Activated naive CD4-positive, alpha-beta T cell treated with Interleukin-2 at 50 U/mL for 16 hours (primary cell): ENCODE measurements around the gene RPP21.

Experiments
- DNase-seq: peaks from one replicate; pipeline ENCODE4 v3.0.0-alpha.2; 2020

Gene RPP21

DNA sequence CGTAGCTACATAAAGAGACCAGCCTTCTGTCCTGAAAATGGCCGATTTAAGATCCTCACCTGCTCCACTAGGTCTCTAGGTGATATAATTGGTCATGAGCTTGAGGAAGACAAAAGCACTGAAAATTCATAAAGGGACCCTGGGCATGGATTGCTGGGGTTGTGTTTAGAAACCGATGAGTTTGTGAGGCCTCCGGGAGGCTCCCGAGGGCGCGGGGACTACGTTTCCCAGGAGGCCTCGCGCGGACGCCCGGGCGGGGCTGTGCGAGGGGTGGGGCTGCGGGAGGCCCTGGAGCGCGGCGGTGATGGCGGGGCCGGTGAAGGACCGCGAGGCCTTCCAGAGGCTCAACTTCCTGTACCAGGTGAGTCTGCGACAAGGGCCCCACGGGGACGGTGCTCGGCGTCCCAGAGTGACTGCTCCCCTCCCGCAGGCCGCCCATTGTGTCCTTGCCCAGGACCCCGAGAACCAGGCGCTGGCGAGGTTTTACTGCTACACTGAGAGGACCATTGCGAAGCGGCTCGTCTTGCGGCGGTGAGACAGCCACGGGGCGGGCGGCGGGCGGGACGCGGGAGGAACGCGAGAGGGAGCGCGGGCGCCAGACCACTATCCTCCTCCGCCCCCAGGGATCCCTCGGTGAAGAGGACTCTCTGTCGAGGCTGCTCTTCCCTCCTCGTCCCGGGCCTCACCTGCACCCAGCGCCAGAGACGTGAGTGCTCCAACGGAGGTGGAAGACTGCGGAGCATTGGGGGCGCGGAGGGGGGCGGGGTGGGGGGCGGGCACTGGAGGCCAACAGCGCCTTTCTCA, at the start of gene RPP21:
TSS of gene RPP21 (plus strand) at position 289 of the 804 bp plus-strand sequence. CDS start at position 305, 16 bp downstream.
- peak; percentile 90 for DNase-seq

DNA sequence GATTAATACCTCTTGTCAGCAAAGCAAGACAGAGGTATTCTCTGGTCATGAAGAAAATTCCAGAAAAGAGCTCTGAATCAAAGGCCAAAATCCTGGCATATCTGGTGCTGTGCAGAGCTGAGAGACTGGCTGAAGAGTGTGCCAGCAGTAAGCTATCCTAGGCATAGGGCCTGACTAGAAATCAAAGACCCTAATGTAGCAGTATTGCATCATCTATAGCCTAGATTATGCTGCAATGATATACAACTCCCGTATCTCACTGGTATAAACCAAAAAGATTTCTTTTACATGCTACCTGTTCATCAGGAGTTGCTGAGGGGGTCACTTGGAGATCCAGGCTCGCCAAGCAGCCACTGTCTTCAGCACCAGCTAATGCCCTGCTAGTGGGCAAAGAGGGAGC, 49.1 kb upstream of the RPP21 start:
- DNase-seq = no peak

DNA sequence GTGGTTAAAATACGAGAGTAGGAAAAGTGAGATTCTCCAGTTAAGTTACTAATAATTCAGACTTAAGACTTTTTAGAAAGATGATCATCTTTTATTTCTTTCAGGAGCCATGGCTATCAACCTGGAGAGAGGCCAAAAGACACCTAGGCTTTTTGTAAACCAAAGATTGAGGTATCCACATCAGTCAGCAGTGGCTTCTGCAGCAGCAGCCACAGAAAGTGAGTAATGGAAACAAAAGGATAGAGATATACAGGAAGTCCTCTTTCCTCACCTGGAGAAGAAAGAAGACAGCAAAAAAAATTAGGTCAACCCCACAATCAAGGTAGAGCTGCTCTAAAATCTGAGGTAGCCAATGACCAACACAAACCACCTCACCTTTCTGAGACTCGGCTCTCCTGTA, 41.0 kb upstream of the RPP21 start:
- DNase-seq = no peak

DNA sequence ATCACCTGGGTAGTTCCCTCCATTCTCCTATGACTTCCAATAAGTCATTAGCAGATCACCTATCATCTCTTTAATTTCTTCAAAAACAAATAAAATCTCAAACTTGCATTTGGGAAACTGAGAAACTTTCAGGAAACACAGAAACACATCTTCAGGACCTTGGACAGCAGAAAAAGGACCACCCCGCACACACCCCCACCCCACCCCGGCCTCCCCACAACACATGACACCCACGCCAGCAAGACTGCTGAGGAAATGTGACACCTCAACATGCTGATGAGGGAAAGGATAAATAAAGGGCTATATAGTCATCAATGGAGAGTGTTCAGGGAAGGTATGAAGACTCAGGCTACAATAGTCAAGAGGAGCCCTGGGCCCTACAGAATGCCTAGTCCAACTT, 33.9 kb upstream of the RPP21 start:
- no peak for DNase-seq

DNA sequence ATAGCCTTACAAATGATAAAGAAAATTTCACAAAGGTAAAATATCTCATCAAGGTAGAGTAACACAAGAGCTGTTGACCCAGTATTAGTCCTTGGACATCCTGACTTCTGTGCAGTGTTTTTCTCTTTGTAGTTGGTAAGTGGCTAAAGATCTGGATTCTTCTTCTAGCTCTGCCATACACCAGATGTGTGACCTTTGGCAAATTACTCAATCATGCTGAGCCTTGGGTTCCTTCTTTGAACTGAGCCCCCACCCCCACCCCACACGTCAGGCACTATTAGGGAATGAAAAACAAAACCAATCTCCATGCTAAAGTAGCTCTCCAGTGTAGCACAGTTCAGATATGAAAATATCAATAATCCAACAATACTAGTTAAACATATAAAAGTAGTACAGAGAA, 33.3 kb upstream of the RPP21 start:
- DNase-seq = no peak

DNA sequence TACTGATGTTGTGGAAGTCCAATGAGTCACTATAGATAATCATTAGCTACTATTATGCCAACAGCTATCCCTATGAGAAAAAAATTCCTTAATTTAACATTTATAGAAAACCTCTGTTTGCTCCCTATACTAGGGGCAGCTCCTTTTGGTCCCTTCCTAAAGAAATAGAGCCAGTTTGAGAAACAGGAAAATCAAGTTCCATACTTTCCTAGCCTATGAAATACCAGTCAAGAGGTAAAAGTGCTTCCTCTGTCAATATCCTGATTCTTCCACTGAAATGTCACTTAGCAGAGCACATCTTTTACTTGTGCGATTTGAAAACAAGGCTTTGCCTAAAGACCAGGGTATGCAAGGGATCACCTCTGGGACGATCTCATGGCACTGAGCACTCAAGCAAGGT, 32.7 kb upstream of the RPP21 start:
- no peak for DNase-seq

DNA sequence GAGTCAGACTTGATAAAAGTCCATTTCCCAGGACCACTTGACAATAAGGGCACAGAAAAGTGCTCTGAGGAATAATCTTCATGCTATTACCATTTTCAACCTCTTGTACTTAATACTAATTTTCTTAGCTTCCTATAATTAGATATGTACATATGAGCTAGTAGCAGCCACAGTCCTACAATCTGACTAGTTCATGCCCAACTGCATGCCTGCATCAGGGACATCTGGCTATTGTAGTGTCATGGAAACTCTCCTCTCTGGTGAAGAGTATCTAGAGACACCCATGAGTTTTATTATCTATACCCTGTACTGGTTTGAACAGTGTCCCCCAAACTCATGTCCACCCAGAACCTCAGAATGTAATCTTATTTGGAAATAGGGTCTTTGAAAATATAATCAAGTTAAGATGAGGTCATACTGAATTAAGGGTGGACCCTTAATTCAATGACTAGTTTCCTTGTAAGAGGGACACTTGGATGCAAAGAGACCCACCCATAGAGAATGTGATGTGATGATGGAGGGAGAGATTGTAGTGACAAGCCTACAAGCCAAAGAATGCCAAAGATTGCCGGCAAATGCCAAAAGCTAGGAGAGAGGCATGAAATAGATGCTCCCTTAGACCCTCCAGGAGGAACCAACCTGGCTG, 32.2 kb upstream of the RPP21 start:
- no peak for DNase-seq

DNA sequence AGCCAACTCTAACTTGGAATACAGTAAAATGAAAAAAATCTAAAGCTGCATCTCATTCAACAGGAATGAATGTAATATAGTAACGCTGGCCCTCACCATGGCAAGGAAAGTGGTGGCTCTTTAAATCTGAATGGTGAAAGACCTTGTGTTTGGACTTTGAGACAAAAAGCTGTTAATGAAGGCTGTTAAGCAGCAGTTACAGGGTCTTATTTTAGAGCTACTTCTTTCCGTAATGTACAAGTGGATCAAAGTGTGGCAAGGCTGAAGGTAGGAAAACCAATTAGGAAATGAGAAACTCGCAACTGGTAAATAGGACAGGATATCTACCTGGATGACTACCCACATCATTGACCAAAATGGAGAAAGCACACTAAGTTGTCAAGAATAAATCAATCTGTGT, 29.8 kb upstream of the RPP21 start:
- DNase-seq = no peak

DNA sequence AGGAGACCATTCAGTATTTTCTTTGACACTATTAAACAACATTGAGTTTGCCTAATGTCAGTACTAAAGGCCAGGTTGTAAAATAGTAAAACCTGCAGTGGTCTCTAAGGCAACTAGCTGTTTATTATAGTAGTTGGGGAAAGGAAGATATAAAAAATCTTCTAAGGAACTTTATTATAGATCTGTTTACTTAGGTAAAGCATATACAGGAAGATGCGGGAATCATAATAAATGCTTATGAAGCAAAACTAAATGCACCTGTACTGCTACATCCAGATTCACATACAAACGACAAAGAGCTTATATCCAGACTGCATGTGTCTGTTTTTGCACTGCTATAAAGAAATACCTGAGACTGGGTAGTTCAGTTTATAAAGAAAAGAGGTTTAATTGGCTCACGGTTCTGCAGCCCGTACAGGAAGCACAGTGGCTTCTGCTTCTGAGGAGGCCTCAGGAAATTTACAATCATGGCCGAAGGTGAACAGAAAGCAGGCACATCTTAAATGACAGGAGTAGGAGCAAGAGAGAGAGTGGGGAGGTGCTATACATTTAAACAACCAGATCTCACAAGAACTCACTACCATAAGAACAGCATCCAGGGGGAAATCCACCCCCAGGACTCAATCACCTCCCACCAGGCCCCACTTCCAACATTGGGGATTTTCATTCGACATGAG, 26.9 kb upstream of the RPP21 start:
- DNase-seq = no peak

DNA sequence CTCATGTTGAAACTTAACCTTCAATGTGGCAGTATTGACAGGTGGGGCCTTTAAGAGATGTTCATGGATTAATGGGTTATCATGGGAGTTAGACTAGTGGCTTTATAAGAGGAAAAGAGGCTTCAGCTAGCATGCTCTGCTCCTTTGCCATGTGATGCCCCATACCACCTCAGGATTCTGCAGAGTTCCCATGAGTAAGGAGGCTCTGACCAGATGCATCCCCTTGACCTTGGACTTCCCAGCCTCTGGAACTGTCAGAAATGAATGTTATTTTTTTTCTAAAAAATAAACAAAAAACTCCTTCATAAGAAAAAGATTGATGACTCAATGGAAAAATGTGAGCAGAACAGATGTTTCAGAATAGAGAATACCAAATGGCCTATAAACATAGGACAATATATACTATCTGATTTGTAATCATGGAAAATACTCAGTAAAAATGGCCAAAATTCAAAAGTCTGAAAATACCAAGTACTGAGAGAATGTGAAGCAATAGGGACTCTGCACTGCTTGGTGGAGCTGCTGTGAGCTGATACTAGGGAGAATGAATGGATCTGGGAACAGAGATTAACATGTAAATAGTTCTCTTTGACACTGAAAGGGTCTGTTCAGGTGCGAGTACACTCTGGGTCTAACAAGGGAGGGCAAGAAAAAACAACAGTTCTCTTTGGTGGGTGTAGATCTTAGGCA, 25.7 kb upstream of the RPP21 start:
- DNase-seq = no peak

DNA sequence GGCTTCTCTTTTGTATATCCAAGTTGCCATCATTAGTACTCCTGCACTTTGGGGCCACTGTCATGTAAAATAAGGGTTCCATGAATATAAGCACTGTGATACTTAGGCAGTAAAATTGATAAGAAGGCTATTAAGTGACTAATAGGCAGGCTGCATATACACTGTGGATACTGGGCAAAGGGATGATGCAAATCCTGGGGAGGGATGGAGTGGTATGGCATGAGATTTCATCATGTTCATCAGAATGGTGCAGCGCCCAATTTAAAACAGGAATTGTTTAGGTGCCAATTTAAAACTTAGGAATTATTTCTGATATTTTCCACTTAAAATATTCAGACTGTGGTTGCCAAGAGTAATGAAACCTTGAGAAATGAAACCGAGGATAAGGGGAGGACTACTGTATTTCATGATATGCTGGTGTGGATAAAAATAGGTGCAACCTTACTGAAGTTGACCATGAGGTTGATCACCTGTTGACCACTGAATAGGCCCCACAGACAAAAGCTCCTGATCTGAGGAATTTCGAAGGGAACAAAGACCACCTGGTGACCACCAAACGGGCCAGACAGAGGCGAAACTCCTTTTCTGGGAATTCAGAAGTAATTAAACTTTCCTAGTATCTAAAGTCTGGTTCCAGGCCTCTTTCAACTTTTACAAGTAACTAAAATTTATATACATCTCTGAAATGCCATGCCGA, 23.1 kb upstream of the RPP21 start:
- no peak for DNase-seq

DNA sequence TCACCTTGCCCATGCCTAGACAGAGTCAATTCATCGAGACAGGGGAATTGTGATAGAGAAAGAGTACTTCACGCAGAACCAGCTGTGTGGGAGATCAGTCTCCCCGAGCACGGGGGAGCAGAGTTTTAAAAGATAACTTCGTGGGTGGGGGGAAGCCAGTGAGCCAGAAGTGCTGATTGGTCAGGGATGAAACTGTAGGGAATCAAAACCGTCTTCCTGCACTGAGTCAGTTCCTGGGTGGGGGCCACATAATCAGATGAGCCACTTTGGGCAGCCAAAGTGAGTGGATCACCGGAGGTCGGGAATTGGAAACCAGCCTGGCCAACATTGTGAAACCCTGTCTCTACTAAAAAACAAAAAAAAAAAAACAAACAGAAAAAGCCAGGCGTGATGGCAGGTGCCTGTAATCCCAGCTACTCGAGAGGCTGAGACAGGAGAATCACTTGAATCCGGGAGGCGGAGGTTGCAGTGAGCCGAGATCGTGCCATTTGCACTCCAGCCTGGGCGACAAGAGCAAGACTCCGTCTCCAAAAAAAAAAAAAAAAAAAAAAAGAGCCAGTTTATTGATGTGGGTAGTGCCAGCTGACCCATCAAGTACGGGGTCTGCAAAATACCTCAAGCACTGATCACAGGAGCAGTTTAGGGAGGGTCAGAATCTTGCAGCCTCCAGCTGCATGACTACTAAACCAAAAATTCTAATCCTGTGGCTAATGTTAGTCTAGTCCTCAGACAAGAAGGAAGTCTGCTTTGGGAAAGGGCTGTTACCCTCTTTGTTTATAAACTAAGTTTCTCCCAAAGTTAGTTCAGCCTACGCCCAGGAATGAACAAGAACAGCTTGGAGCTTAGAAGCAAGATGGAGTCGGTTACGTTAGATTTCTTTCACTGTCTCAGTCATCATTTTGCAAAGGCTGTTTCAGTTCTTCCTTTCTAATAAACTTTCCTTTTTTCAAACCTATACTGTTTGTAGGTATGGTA, 22.1 kb upstream of the RPP21 start:
- peak; percentile 48 for DNase-seq

DNA sequence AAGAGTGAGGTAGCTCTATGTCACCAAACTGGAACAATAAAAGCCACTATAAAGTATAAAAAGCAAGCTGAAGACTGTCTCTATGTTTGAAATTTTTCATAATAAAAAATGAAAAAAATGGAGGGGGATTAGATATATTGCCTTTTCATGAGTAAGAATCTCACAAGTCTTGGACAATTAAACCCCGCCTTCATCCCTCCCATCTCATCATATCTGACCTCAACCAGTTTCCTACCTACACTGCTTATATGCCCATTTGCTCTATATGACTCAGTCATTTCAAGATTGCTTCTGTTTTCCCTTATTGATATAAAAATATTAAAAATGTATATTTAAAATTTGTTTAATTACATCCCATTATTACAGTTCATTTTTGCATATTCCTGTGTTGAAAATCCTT, 21.1 kb upstream of the RPP21 start:
- DNase-seq = no peak

DNA sequence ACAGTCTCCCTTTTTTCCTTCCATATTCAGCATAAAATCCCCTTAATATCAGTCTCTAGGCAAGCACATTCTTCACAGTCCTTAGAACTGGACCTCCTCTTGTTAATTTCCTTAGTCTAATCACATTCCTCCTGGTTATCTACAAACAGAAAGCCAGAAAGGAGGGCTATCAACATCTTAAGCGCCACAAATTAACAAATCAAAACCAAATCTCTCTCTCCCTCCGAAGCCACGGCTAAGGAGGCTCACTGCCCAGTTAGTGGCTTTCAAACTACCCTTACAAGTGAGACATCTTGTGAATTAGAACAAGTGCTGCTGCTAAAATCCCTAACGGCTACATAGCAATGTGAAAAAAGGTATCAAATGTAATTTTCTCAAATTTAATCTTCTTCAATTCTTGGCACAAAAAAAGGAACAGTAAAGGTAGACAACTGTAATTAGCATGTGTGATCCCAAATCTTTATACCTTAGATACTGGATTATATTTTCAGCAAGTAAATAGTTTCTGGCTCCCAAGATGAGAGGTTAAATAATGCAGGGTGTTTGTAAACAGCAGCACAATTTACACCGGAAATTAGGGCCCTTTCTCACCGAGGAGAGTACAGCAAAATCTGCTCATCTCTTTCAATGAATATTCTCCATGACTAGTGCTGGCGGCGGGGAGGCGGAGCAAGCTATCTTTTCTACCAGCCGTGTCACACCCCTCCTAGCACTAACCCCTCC, 19.6 kb upstream of the RPP21 start:
- DNase-seq = peak; percentile 88

DNA sequence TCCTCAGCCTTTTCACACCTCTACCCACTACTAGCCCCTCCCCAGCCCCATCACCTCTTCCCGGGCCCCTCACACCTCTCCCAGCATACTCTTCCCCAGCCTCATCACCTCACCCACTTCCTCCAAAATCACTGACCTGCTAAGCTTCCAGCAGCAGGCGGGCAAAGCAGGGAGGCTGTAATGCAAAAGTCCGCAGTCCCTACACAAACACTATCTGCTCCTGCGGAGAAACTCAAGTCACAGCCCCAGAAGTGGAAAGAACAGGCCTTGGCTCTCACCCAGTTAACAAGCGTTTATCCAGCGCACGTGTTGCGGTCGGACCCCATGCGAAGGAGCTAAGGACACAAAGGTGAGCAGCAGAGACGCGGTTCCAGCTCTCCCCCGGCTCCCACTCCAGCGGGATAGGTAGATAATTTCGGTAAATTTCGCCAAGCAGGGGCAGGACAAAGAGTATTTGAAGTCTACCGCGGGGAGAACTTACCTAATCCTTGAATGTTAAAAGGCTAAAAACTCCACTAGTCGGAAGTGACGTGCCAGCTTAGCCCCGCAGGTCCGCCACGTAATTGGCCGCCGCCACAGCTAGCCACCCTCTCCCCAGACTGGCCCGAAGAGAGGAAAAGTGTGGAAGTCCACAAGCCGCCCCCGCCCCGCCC, 19.0 kb upstream of the RPP21 start:
- DNase-seq = peak; percentile 78

DNA sequence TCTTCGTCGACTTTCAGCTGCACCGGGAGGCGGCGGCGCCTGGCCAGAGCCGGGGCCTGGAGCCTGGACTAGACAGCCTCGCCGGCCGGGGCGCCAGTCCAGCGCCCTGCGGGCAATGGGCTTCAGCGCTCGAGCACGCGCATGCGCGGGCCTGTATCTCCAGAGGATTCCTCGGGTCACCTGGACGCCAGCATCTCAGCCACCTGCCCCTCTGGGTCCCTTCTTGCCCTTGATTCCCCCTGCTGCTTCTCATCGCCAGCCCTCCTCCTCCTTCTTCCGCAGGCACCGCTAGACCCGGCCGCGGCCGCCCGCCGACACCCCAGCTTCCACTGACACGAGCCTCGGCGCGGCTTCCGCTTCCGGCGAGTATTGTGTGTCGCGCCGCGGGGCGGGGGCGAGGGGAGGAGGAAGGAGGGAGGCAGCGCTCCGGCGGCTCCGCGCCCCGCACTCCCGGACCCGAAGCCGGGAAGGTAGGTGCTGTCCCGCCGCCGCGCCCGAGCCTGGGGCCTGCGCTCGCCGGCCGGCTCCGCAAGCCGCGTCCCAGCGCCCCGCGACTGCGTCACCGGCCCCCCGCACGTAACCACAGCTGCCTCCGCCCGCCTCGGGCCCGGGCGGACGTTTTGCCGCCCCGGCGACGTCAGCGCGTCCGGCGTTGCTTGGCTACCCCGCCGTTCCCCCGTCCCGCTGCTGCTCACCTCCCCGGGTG, 18.3 kb upstream of the RPP21 start, which contains the start of gene TRIM39:
TSS of gene TRIM39 (plus strand) at position 402 of the 706 bp plus-strand sequence. CDS start 2,391 bp downstream, outside the sequence.
- peak; percentile 90 for DNase-seq

DNA sequence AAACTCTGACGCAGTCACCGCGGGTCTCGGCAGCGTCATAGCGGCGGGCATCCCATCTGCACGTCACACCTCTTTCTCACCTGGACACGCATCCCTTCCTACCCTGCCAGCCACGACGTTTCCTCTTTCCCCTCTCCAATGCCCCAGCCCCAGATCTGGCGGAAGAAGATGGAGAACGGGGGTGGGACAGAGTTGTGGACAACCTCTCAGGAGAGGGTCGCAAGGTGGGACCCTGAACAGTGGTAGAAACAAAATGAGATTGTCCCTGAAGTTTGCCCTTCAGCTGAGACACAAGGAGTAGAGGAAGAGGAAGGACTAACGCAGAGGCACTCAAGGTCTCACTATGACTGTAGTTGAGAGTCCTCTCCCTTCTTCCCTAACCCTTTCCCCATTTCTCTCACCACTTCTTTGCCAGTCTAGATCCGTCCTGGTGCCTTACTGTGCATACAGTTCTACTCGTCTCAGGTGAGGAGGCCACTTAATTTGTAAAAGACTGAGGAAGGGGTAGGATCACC, 17.7 kb upstream of the RPP21 start:
- DNase-seq = no peak

DNA sequence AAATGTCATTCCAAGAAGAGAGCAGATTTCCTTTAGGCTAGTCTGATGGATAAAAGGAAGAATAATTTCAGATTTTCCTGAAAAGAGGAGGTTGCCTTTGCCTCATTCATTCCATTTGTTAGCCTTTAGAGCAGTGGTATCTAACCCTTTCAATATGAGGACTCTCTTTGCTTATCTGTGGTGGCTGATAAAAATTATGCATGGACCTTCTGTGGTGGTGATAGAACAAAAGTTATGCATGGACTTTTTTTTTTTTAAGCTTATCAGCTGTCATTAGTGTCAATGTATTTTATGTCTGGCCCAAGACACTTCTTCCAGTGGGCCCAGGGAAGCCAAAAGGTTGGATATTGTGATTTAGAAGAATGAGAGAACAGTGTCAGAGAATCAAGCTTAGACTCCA, 16.6 kb upstream of the RPP21 start:
- DNase-seq = no peak

DNA sequence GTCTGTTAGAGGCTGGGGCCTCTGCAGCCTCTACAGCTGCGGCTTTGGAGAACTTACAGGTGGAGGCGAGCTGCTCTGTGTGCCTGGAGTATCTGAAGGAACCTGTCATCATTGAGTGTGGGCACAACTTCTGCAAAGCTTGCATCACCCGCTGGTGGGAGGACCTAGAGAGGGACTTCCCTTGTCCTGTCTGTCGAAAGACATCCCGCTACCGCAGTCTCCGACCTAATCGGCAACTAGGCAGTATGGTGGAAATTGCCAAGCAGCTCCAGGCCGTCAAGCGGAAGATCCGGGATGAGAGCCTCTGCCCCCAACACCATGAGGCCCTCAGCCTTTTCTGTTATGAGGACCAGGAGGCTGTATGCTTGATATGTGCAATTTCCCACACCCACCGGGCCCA, 15.6 kb upstream of the RPP21 start:
- no peak for DNase-seq
